GM04504 (cell line): ENCODE data around the gene FAM210A.
"Not testable (repeated sequence)": the region's sequence is repeated elsewhere in the genome, so short reads cannot be mapped to it uniquely, and the experiment has no call there.

Source experiments
- DNase-seq: peaks from one replicate; pipeline ENCODE4 v3.0.0-alpha.2; 2012; ENCODE audit warnings: low read depth

Gene FAM210A

DNA sequence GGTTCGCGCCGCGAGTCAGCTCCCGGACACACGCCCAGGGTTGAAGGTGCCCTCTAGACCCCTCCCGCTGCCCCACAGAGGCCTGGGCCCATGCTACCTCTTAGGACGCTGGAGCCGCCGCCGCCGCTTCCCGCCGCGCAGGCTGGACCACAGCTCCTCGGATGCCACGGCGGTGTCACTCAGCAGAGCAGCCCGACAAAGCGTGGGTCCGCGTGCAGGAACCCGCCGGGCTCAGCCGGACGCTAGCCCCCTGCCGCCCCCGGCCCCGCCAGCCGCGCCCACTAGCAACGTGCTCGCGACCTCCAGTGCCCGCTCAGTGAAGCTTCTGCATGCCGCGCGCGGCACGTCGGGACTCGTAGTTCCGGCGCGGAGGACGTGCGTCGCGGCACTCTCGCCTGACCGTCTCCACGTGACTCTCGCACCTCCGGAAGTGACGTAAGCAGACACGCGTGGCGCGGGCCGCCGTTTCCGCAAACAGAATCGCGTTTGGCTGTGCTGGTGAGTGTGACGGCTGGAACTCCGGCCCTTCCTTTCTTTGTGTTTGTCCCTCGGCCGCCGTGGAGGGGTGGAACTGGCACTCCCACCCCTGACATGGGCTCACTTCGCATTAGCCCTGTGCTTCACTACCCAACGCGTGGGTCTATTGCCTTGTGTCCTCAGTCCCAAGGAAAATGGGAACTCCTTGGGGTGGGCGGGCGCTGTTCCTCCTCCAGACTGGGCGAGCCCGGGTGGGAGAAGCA, at the start of gene FAM210A, which contains the start of gene RNMT:
FAM210A (minus strand) TSS at position 327 of the 740 bp plus-strand sequence. CDS start 44,481 bp downstream, outside the sequence.
RNMT (plus strand) TSS at position 442 of the 740 bp plus-strand sequence. CDS start 4,845 bp downstream, outside the sequence.
- DNase-seq = peak; percentile 88

DNA sequence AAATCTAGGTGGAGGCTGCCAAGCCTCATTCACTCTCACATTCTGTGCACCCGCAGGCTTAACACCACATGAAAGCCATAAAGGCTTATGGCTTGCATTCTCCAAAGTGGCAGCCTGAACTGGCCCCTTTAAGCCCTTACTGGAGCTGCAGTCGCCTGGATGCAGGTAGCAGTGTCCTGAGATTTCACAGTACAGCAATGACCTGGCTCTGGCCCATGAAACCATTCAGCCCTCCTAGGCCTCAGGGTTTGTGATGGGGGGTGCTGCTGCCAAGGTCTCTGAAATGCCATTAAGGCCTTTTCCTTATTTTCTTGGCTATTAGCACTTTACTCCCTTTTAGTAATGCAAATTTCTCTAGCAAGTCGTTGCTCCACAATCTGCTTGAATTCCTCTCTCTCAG, 48.7 kb upstream of the FAM210A start:
- DNase-seq = no peak

GRCh38 chr18:13762690-13763439, 36.5 kb upstream of the FAM210A start:
- DNase-seq = no peak

- no peak for DNase-seq
These were observed 33.7 kb upstream of the FAM210A start for GRCh38 chr18:13760047-13760446.

GRCh38 chr18:13758622-13759021, 32.3 kb upstream of the FAM210A start:
- no peak for DNase-seq

GRCh38 chr18:13756671-13757070, 30.3 kb upstream of the FAM210A start:
- DNase-seq = no peak

DNA sequence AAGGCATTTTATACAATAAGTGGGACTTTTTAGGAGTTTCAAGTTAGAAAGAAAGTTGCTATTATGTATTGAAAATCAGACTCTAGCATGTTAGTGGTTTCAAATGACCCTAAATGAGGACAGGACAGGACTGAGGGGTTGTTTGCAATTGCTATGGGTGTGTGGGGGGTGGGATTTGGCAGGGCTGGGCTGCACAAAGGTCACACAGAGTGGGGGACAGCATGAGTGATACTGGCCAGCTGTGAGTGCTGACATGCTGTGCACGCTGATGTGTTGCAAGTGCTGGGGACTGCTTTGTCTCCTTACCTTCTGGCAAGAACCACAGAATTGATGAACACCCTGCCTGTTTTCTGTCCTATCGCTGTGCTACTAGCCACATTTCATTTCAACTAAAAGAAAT, 29.9 kb upstream of the FAM210A start:
- DNase-seq = no peak

DNA sequence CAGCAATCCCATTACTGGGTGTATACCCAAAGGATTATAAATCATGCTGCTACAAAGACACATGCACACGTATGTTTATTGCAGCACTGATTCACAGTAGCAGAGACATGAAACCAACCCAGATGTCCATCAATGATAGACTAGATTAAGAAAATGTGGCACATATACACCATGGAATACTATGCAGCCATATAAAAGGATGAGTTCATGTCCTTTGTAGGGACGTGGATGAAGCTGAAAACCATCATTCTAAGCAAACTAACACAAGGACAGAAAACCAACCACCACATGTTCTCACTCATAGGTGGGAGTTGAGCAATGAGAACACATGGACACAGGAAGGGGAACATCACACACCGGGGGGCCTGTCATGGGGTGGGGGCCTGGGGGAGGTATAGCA, 25.2 kb upstream of the FAM210A start:
- DNase-seq = not testable (repeated sequence)

DNA sequence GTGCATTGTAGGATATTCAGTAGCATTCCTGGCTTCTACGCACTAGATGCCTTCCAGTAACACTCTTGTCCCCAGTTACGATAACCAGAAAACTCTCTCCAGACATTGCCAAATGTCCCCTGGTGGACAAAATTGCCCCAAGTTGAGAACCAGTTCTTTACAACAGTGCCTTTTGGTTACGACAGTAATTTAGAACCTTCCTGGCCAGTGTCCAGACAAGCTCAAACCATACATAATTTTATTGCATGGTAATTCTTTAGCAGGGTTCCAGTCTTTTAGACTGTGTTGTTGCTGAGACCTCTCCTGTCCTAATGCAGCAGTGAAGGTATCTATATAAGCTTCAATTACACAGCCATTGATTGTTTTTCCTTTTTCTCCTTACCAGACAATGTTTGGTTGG, 20.3 kb upstream of the FAM210A start:
- no peak for DNase-seq

DNA sequence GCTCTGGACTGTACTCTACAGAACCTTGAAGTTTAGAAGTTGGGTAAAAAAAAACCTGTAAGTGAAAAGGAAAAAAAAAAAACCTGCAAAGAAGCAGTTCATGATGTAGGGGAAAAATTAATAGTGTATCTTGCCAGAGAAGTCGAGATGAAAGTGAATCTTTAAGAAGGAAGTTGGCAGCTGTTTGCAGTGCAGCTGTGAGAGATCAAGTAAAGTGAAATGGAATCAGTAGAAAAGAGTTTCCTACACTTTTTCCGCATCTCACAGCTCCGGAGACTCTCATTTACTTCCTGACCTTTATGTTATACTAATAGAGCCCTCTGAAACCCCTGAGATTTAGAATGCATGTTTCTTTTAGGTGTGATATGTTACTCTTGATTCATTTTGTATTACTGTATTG, 19.3 kb upstream of the FAM210A start:
- no peak for DNase-seq

GRCh38 chr18:13735681-13736080, 9.3 kb upstream of the FAM210A start:
- DNase-seq = no peak

DNA sequence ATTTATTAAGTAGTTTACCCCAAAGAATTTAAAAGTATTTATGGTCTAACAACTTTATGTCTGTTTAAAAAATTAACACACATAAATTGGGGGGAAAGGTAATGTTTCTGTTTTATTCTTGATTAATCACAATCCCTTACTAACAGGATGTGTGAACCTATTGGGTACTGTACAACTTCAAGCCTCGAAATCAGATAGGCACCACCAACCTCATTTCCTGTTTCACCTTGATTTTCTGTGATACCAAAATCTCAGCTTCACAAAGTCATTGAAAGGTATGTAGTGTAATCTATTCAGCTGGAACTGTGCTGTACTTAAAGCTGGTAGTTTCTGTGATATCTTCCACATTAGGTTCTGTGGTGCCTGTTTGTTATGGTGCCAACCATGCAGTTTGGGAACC, 4.1 kb upstream of the FAM210A start:
- no peak for DNase-seq

DNA sequence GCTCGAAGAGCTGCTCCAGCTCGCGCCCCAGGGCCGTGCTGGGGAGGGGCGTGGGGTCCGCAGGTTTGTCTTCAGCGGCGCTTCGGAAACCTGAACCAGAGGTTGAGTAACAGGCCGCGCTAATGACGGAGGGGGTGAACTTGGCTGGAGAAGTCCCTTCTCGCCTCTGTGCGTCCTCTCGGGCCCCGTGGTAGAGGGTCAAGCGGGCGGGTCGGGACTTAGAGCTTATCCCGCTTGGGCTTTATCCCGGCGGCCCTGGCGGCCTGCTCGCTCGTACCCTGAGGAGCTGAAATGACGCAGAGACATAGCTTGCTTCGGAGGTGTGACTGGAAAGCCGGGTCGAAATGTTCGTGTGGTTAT, 594 bp upstream of the FAM210A start:
- no peak for DNase-seq

DNA sequence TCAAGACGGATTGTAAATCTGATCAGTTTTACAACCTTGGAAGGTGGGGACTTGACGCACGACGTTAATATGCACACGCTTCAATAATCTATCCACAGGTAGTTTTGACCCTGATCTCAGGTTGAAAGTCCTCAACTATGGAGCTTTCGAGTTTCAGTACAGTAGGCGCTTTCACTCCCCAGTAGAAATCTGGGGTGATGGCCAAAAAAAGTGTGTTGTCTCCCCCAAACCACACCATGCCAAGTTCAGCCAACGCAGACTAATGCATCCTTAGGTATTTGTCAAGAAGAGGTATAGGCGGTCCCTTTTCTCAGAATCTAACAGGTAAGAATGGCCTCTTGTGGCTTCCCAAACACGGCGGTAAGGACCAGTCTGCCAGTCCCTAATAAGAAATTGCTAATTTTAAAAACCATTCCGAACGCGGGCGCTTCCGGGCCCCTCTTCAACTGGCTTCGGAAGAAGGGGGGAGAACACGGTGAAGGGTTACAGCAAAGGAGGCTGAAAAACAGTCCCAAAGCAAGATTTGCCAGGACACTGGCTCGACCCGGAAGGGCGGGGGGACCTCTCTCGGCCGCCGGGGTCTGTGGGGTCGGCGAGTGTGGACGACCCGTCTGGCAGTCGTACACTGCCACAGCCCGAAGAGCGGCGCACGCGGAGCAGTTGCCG, 659 bp downstream of the FAM210A start:
- DNase-seq = no peak

- DNase-seq = no peak
These were observed 5.5 kb downstream of the FAM210A start for GRCh38 chr18:13720847-13721246.

DNA sequence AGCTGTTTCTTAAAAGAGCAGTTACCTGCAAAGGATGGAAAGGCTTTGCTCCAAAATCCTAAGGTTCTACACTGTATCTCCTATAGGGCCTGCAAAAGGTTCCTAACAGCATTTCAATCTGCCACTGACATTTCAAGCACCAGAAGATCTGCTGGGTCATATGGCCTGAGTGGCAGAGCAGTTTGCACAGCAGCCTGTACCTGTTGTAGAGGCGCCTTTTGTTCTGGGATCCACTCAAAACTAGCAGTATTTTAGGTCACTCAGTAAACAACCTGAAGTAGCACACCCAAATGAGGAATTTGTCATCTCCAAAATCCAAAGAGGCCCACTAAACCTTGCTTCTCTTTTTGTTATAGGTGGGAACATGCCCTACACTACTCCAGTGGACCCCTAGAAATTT, 6.2 kb downstream of the FAM210A start:
- DNase-seq = no peak

- no peak for DNase-seq
These were observed 9.4 kb downstream of the FAM210A start for GRCh38 chr18:13716916-13717315.

DNA sequence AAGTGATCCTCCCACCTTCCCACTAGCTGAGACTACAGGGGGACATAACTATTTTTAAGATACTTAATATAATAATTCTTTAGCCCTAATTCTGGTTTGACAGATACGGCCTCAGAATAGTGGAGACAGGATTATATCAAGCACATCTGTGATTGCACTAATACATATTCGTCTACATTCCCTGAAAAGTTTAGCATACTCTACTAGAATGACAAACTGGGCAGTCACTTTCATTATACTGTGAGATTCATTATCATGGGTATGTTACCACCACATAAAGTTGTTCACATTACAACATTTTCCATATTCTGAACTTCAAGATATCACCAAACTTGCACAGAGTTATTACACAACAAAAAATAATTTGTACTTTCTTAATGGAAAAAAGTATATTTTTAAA, 11.0 kb downstream of the FAM210A start:
- no peak for DNase-seq

DNA sequence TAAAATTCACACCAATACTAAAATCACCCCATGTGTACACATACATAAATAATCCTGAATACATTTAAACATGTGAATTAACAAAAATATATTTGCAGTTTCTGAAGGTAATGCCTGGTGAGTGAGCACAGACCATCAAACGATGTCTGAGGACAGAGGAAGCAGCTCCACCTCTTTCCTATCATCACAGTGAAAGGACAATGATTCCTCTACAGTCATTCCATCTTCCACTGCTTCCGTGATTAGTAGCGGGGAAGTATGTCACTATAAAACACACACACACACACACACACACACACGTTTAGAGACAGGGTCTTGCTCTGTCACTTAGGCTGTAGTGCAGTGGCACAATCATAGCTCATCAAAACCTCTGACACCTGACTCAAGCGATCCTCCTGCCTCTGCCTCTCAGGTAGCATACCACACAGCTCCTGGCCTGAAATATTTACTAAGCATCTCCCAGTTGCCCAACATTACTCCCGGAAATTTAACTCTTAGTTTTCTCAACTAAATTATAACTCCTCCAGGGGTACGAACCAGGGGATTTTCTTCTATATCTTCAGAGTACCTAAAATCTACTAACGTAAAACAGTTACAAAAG, 12.8 kb downstream of the FAM210A start:
- DNase-seq = no peak

DNA sequence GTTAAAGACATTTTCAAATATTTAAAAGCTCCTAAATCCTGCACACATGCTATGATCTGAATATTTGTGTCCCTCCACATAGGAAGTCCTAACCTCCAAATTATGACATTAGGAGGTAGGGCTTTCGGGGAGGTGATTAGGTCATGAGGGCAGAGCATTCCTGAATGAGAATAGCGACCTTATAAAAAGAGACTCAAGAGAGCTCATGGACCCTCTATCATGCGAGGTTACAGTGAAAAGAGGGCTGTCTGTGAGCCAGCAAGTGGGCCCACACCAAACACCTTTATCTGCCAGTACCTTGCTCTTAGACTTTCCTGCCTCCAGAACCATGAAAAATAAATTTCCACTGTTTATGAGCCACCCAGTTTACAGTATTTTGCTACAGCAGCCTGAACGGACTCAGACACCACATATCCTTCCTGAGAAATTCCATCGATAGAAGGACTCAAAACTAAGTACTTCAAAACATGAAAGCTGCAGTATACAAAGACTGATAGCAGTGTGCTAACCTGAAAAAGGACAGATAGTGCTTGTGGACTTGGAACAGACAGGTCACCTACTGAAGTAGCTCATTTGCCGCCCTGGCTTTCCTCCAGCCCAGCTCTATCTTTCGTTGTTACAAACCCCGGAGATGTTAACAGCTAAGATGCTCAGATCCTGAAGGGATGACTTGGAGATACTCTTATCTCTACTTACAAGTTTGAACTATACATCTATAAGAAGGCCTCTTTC, 13.8 kb downstream of the FAM210A start:
- no peak for DNase-seq

DNA sequence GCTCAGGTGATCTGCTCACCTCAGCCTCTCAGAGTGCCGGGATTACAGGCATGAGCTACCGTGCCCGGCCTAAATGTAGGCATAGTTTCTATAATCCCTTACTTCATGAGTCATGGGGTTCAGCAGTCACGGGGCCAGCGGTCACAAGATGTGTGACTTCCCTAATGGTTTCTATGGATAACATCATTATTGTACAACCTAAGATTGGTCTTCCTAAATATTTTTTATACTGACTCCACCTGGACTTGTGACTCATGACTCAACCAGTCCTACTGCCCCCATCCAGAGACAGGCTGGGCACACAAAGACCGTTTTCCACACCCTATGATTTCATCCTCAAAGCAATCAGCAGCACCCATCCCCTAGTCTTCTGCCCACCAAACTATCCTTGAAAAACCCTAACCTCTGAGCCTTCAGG, 15.9 kb downstream of the FAM210A start:
- no peak for DNase-seq

DNA sequence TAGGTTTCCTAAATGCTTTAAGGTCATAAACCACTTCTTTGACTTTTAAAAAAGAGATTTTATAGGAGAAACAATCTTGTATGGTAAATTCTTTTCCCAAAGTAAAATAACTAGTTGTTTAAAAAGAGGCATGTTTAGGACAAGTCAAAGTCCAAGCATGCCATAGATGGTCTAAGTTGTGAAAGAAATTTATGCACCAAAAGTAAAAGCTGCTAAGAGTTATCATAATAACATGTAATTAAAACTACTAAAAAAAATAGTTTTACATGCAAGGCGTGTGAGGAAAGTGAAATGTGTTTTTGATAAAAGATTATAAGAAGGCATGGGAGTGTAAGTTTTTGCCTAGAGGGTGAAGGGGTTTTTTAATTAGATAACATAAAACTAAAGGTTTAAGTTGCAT, 22.5 kb downstream of the FAM210A start:
- DNase-seq = no peak
